ENCODE measurements around the gene THRB.
"Not testable (repeated sequence)": the region's sequence is repeated elsewhere in the genome, so short reads cannot be mapped to it uniquely, and the experiment has no call there.

THRB gene

DNA sequence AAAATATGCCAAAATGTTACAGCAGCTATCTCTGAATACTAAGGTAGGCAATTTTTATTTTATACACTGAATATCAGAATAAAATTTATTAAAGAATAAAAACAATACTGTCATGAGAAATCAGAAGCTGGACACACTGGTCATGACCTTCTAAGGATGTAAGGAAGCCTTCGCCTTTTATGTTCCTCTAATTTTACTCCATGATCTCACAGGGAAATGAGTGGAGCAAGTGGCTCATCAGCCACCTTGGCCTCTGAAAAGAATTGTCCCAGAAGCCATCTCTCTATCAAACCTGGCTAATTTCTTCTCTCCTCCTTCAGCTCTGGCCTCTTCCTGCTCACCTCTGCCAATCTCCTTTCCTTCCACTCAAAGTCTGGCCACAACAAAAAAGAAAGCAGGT lies 48.6 kb downstream of the THRB start:
- ATAC-seq = no peak

DNA sequence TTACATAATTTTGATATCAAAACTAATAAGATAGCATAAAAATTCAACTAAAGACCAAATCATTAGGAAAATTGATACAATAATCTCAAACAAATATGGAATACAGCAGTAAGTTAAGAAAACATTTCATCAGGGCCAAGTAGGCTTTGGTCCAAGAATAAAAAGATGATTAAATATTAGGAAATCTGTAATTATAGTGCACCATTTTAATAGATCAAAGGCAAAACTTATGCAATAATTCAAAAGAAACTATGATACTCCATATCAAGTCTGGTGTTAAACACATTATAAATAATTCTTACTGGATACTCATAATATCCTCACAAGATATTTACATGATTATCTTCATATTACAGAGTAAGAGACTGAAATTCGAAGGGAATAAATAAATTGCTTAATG lies 51.2 kb downstream of the THRB start:
- no peak for ATAC-seq

DNA sequence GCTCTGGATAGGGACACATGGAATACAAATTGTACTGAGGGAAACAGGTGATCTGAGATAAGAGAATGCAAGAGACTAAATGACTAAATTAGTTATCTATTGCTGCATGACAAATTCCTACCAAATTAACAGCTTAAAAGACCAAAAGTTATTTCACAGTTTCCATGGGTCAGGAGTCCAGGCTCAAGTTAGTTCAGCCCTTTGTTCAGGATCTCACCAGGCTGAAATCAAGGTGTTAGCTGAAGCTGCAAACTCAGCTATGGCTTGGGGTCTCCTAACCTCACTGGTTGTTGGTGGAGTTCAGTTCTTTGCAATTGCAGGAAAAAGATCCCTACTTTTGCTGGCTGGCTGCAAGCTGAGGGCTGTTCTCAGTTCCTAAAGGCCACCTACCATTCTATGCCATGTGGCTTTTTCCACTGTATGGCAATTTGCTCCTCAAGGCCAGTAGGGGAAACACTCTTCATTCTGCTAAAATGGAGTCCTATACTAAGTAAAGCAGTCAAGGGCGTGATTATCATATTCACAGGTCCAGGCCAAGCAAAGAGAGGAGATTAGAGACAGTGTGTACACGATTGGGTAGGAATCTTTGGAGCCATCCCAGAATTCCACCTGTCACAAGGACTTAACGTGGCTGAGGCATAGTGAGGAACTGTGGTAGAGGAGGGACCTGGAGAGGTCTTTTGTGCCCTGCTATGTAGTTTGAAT lies 53.7 kb downstream of the THRB start:
- no peak for ATAC-seq

DNA sequence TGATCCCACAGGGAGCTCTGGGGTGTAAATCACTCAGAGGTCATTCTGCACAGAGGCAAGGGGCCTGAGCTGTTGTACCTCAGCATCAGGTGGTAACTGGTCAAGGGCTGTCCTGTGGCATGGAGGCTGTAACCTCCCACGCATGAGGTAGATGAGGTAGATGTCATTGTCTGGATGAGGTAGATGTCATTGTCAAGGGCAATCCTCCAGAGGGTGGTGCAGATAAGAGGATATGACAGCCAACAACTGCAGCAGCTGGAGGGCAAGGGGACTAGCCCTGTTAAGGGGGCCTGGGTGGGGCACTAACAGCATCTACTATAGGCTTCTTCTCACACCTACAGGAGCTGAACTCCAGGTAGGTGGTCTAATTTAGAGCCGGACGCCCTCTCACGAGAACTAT lies 55.6 kb downstream of the THRB start:
- ATAC-seq = no peak

DNA sequence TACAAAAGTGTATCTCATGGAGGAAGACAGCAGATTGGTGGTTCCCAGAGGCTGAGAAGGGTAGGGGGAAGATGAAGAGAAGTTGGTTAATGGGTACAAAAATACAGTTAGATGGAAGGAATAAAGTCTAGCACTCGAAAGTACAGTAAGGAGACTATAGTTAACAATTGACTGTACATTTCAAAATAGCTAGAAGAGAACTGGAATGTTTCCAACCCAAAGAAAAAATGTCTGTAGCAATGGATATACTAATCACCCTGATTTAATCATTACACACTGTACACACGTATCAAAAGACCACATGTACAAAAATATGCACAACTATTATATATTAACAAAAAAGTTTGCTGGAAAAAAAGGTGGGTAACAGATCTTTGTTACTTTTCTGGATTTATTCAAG lies 57.3 kb downstream of the THRB start:
- no peak for ATAC-seq

DNA sequence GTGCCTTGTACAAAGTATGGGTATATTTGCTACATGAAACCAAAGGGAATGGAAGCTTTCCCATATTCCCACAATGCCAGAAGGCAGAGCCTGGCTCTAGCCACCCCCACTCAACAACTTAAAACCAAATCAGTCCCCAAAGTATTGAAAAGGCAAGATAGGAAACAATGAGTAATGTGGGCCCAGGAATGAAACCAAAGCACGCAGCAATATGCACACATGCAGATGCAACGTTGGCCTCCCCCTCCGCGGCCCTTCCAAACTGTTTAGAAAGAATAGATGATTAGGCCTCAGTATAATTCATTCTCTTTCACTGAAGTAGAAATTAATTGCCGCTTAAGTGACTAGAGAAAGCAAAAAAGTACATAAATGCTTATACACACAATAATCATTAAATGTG lies 59.1 kb downstream of the THRB start:
- ATAC-seq = no peak

DNA sequence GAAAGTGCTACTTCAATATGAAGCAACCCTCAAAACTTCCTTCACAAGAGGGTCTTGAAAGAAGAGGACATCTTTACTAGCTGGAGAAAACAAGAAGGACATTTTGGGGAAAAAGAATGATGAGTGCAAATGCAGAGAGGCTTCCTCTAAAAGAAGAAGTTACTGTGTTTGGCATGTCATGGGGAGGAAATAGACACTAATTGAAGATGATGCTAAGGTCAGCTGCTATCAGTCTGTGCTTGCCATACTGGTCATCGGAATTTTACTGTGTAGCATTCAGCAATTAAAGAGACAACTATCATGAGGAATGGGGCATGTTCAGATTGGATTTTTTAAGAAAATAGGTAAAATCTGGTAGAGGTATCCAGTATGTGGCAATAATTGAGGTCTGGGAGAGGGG lies 60.0 kb downstream of the THRB start:
- no peak for ATAC-seq

DNA sequence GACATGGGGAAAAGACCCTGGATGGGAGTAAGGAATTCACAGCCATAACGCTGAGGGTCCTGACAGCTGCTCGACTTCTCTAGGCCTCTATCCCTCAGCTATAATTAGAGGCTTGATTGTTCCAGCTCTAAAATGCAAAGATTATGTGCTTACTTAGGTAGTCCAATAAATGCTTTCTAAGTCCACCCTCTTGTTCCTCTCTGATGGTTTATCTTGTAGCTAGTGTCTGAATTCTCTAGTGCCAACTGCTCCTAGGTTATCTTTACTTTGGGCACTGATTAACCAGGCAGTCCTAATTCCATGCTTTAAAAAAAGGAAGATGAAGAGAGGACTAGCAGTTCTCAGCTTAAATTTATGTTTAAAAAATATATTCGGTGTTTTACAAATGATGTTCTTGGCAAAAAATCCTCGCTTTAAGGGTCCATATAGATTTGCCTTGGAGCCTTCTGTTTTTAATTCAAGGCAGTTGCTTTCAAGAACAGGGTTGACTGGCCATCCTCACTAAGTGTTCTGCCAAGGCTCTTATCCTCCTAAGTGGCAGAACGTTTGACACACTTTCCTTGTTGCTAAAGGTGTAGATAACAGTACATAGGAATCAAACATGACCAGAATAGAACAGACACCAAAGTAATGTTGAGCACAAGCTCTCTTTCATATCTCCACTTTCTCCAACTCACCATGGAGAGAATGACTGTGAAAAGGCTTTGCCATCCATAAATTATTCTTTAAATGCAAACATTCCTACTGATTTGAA lies 60.6 kb downstream of the THRB start:
- ATAC-seq = no peak

DNA sequence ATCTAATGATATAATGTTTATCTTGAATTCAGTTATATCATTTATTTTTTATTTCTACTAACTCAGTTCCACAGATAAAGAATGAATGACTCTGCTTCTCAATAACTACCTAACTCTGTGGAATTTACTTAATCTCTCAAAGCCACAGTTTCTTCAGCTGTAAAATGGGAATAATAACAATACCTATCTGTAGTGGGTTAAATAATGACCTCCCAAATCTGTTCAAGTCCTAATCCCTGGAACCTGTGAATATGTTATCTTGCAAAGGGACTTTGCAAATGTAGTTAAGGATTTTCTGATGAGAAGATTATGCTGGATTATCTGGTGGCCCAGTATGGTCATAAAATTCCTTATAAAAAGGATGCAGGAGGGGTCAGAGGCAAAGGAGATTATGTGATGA lies 61.7 kb downstream of the THRB start:
- no peak for ATAC-seq

DNA sequence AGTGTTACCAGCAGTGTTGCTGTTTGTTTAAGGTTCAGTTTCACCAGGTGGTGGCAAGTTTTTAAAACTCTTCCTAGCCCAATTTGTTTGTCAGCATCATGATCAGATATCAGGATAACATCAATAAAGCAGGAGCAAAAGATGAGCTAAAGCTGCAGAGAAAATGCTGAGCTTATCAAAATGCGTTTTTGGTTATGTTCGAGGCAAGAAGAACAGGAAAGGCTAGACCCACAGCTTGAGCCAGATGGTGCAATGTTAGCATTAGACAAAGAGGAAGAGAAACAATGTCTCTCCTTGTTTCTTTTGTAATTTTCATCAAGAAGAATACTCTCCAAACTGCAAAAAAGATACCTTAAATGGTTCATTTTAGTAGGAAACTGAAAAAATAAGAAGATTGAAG lies 66.2 kb downstream of the THRB start:
- ATAC-seq = no peak

DNA sequence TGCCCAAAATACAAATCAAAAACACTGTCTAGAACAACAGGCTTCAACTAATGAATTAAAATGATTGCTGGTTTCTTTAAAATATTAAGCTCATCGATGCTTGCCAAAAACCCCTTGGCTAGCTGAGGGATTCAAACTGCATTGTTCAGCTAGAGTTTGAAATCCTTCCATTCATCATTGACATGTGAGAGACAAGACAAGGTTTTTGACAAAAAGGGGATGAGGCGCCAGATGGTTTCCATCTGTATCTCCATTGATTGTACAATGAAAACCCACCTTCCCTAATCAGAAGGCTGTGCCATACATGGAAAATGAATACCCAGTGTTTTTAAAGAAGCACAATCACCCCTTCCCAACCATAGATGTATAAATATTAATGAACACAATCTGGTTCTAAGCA lies 67.8 kb downstream of the THRB start:
- no peak for ATAC-seq

DNA sequence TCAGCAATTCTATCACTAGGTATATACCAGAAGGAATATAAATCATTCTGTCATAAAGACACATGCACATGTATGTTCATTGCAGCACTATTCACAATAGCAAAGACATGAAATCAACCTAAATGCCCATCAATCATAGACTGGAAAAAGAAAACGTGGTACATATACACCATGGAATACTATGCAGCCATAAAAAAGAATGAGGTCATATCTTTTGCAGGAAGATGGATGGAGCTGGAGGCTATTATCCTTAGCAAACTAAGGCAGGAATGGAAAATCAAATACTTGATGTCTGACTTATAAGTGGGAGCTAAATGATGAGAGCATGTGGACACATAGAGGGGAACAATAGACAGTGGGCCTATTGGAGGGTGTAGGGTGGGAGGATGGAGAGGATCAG lies 73.8 kb downstream of the THRB start:
- ATAC-seq = not testable (repeated sequence)

DNA sequence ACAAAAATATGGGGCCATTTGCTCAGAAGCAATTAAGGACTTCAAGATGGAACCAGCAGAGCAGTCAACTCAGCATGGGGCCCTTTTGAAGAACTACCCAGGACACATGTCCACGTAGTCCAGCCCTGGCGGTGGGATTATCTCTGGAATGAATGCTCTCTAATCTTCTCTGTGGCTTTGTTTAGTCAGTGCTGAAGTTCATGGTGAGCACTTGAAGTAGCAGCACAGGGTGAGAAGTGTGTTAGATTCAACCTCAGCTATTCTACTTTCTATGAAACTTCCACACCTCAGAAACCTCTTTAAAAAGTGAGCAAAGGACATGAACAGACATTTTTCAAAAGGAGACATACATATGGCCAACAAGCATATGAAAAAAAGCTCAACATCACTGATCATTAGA lies 74.4 kb downstream of the THRB start:
- ATAC-seq = no peak

DNA sequence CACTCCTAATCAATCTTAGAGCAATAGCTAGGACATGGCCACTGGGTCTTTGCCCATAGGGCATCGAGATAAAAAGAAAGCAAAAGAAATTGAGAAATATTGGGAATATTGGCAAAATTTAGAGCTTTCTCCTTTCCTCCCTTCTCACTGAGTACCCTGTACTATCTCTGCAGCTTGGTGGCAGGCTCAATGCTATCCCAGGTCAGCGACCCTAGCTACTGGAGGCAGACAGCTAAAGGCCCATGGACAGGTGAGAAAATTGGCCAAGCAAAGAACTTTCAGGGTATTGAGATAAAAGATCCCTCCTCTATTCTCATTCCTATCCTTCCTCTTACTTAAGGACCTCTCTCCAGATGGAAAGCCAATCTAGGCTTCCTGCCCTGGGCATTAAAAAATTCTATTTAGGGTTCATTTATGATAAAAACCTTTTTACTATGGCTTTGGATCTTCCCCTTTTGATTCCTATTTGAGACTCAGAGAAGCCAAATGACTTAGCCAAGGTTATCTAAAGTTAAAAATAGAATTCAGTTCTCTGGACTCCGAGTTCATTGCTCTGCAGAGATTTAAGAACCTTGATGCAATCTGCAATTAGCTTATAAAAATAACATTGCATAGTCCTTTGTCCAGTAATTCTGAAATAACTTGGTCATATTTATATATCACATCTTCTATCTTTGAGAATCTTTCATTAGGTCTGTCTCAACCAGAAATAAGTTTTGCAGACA lies 75.4 kb downstream of the THRB start:
- no peak for ATAC-seq

DNA sequence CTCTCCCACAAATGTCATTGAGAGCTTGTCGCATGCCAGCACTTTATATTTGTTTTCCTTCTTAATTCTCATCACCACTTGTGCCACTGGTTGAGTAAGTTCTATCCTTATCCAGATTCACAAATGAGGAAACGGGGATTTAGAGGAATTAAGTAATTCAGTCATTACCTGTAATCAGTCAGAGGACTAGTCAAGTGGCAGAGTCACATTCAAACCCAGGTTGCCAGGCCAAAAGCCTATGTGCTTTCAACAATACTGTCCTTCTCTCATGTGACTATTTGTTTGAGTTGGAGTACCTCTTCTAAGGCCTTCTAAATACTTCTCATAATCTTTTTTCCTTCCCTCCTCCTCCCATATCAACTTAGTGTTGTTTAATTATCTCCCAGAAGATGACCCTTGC lies 76.9 kb downstream of the THRB start:
- ATAC-seq = no peak

DNA sequence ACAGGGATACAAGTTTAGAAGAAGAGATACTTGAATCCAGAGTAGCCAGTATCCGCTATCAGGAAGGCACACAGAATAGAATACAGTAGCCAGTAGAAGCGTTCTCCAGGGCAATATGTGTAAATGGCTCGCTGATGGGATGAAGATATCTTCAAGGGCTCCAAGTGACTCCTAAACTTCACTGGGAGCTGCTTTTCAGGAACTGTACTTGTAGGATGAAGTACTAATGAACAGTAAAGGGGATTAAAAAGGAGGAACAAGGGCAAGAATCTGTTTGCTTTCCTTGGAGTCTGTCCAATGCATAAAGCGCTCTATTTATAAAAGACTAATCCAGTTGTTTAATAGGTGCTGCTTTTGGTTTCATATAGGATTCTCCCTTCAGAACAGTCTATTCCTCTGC lies 78.4 kb downstream of the THRB start:
- no peak for ATAC-seq

DNA sequence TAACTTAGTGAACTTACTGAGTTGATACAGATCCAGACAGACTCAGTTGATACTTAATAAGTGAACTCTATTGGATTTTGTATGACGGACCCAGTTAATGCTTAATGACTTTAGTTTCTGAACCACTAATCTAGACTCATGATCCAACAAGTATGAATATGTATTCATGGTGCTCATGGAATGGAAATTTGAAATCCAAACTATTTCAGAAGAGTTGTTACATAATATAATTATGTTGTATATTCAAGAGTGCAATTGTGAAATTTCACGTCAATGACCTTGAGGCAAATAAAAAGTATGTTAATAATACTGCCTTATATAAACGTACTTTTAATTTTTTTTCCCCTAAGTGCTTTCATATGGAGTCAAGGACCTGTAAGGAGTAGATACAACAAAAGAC lies 78.8 kb downstream of the THRB start:
- ATAC-seq = no peak

DNA sequence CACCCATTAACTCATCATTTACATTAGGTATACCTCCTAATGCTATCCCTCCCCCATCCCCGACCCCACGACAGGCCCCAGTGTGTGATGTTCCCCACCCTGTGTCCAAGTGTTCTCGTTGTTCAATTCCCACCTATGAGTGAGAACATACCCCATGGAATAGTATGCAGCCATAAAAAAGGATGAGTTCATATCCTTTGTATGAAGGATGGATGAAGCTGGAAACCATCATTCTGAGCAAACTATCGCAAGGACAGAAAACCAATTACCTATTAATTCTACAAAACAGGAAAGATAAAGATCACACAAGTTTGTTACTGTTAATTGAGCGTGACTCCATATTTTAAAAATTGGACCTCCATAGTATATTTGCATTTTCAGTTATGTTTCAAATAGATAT lies 81.0 kb downstream of the THRB start:
- ATAC-seq = not testable (repeated sequence)

DNA sequence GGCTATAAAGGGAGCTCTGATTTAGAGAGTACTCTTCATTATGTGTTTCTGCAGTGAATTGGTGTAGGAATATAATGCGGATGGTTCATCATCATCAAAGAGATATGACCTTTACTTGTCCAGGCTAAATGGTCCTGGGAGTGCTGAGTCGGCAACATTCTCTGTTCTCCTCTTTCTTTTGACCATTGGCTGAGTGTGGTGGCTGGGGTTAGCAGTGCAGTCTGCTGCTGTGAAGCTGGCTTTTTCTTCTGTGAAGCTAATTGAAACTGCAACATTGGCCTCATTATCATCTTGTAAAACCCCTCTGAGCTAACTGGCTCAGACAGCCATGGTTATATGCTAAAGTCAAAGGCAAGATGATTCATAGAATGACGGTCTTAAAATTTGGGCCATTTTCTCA lies 83.8 kb downstream of the THRB start:
- ATAC-seq = no peak

DNA sequence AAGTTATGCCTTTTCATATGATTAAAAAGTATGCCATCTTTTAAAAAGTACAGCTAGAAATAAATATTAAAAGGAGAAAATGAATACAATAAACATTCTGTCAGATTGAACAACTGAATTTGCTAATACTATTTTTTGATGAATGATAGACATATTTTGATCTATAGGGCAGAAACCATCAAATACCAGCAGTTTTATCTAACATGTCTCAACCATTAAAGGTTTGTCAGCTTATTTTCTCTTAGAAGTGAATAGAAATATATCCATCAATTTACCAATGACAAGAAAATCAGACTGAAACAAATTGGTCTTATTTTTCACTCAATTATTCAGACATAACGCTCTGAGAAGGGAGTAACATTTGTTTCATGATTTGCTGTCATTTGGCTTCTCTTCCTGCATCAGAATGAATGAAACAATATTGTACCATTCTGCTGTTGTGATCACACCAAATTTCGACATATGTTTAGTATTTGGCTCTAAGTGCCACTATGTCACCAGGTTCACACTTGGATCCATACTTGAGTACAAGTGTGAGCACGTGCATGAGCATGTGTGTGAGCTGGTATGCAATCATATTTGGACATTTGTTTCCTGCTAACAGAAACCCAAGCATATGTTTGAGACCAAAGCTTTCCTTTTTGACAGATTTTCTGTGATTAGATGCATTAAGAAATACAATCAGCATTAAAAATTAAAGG lies 86.5 kb downstream of the THRB start:
- no peak for ATAC-seq

DNA sequence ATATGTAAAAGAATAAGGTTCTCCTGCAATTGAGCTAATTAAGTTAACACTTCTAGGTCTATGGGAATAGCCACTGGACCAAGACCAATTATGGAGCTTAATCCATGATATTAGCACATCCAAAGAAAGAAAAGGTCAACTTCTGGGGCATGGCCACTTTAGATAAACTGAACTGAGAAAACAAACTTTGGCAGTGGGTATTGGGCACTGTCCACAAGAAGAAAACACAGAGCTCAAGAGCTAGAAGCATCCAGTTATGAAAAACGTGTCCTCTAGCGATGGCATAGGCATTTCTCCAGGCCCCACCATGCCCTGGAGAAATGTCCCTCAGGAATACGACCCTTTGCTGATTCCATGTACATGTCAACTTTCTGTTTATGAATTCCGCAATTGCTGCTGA lies 87.8 kb downstream of the THRB start:
- ATAC-seq = no peak

DNA sequence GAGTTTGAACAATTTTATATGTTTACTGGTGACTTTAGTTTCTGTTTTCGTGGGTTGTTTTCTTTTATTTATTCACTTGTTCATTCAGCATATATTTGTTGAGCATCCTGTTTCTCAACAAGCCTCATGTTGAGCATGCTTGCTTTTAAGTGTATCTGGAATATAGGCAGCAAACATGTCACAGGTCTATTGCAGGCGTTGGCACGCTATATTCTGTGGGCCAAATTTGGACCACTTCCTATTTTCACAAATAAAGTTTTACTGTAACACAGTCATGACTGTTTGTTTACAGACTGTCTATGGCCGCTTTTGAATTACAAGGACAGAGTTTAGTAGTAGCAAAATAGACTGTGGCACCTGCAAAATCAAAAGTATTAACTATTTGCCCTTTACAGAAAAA lies 89.6 kb downstream of the THRB start:
- ATAC-seq = no peak

DNA sequence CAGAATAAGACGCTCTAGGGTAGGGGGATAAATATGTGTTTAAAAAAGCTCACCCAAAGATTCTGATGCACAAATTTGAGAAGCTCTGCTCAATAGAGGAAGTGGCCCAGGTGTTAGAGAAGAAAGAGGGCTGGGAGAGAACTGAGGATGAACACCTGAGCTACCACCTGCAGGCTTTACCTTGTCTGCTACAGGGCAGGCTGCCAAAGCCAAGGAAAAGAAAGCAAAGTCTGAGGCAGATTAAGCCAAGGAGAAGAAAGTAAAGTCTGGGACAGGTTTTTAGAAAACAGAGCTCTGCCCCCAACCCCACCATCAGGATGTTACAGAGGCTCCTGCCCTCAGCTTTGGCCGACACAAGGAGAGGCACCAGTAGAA lies 92.9 kb downstream of the THRB start:
- no peak for ATAC-seq
